CD4-positive, alpha-beta T cell treated with Interleukin-6 for 4 hours (primary cell): ENCODE data around the gene PQBP1.

Experiments
- DNase-seq: peaks from one replicate; pipeline ENCODE4 v3.0.0-alpha.2; 2020; ENCODE audit warnings: mixed read lengths

Gene PQBP1

DNA sequence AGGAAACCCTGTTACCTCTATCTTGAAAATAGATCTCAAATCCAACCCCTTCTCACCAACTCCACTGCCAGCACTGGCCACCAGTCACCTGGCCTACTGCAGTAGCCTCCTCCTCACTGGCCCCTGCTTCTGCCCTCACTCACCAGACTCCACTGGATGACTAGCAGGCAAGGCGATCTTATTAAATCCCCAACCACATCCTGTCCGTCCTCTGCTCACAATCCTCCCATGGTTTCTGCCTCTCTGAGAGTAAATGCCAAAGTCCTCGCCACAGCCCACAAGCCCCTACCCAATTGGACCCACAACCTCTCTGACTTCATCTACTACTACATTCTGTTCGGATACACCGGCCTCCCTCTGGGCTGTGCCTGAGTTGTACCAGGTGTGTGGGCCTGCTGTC lies 26.5 kb downstream of the PQBP1 start:
- no peak for DNase-seq

DNA sequence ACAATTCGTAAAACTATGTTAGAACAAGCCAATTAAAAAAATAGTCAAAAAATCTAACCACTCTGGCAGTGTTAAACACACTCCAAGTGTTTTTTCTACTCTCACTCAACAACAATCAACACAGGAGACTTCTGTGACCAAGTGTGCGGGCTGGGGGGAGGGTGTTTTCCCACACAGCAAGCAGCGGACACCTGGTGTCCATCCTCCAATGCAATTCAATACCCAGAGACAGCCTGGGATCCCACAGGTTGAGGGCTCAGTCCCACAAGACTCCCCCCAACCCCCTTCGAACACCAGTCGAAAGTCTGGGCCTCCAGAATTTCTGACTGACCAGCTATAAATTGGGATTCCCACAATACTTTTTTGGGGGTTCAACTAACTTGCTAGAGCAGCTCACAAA lies 29.4 kb downstream of the PQBP1 start:
- no peak for DNase-seq

DNA sequence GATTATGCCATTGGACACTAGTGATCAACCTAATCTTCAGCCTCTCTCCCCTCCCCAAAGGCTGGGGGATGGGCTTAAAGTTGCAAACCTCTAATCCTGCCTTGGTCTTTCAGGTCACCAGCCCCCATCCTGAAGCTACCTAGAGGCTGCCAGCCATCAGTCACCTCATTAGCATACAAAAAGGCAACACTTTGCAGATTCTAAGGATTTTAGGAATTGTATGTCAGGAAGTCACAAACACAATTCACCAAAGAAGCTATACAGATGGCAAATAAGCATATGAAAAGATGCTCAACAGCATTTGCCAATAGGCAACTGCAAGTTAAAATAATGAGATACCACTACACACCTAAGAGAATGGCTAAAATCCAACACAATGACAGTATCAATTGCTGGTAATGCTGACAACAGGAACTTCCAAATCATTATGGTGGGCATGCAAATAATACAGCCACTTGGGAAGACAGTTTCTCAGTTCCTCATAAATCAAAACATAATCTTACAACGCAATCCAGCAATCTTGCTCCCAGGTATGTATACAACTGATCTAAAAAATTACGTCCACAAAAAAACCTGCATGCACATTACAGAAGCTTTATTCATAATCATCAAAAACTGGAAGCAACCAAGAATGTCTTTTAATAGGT lies 30.1 kb downstream of the PQBP1 start:
- no peak for DNase-seq

DNA sequence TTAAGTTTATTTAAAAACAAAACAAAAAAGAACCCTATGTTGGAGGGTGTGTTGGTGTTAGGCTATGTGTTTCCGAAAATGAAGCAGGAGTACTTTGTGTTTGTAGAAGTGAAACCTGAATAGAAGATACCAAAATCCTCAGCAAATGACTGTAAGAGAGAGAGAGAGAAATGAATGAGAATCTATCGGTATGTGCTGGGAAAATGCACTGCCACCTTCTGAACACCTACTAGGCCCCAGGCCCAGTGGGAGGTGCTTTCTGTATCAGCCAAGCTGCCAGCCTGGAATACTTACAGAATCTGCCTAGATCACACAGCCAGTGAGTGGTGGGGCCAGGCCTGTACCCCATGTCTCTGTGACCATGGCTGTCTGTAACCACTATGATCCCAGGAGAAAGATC lies 36.0 kb downstream of the PQBP1 start:
- DNase-seq, result no peak

DNA sequence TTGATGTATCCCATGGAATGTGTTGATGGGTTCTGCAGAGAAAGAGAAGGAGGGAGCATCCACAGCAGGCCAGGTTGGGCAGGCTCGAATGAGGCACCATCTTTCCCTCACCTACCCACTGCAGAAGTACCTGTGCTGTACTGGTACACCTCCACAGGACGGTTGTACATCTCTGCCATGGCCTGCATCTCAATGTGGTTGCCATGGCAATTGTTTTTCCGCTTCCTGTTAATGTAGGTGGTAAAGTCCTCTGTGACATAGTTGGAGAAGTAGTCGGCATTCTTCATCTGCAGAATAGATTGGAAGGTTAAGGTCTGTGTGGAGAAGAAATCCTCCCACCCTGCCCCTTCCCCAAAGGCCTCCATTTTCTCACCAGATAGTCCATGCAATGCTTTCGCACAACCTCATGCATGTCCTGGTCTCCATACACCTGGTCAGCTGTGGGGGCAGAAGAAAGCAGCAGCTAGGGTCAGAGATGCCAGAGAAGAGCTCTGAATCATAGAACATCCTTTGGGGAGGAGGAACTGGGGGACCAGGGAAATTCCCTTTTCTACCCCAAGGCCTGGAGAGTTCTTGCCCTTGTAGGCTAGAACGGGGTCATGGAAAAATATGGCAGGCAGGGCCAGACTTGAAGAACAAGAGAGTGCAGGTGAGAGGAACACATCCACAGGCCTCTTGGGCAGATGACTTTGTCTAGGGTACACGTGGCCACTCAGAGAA lies 37.0 kb downstream of the PQBP1 start:
- DNase-seq, result peak; percentile 50

DNA sequence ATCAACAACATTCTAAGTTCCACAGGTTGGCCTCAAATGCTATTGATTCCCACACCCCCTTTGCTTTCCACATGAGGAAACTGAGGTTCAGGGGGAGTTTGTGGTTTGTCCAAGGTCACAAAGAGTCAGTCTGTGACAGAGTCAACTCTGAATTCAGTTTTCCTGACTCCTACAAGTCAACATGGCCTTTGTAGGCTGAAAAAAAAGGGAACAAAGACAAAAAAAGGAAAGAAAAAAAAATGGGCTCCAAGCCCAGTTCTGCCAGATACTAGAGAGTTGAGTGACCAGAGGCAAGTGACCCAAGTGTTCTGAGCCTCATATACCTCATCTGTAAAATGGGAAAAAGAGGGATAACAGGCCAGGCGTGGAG lies 37.6 kb downstream of the PQBP1 start:
- no peak for DNase-seq

DNA sequence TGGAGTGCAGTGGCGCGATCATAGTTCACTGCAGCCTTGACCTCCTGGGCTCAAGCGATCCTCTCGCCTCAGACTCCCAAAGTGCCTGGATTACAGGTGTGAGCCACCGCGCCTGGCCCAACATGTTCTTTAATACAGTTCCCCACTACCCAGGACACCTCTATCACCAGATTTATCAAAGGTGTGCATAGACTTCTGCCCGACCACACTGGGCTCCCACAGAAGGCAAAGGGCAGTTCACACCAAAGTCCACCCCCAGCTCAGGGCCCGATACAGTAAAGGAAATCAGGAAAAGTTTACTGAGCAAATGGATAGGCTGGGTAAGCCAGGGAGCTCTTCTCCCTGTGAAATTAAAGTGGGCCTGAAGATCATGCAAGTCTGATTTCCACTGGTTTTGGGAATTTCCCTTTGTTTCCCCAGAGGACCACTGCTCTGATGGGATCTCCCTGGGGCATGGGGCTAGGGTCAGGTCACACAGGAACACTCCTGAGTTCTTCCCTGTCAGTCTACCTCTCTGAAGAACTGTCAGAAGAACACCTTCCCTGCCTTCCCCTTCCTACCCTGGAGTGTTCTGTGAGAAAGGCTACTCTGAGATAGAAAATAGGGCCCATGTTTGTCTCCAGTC lies 38.8 kb downstream of the PQBP1 start:
- DNase-seq, result no peak

DNA sequence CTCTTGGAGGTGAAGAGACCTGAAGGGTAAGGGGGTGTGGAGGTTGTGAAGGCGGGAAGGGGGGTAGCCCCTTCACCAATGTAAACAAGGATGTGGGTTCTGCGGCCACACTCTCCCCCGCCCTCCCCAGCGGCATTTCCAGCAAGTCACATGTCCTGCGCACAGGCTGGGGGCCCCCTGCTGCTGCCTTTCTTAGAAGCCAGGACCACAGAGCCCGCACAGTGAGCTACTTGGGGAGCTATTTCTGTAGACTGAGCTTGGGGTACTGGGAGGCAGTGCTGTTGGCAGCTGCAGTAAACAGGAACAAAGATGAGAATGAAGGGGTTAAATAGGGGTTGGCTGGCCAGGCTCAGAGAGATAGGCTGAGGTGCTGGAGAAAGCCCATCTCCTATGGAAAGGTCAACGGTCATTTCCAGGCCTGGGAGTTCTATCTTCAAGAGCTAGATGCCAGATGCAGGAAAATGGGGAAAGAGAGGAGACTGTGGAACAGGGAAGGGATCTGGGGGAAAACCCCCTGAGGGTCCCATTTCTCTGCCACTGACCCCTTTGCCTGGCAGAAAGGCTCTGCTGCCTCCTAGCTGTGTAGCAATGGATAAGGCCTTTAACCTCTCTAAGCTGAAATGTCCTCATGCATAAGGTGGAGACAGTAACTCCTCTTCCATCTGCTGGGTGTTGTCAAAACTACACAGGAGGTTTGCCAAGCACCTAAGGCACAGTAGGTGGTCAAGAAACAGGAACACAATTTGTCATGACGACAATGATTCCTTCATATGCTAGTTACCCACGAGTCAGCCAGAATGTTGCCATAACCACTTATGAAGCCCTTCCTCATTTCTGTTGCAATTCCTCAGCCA lies 39.6 kb downstream of the PQBP1 start:
- DNase-seq, result peak; percentile 92

DNA sequence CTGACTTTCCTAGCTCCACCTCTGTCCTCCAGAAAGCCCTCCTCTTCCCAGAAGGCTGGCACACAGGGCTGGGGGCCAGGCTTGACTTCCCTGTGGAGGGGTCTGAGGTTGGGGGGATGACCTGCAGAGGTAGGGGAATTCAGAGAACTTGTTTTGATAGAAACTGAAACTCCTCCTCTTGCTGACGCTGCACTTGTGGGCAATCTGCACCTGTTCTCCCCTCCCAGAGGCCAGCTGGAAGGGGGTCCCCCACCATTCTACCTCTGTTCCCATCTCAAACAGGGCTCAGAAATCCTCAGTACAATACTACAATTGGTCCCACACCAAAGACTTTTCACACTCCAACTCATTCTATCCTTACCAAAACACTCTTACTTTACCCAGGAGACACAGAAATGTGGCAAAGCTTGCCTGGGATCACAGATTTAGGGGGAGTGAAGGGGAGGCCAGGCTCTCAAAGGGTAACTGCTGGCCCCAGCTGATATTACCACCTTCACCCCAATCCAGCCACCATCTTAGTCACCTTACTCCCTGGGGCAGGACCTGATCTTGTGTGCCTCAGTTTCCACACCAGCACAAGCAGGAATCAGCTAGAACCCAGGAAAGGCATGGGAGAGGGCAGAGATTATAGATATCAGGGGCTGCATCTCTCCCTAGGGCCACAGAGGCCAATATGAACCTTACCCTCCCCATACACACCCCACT lies 41.1 kb downstream of the PQBP1 start:
- DNase-seq, result peak; percentile 72

DNA sequence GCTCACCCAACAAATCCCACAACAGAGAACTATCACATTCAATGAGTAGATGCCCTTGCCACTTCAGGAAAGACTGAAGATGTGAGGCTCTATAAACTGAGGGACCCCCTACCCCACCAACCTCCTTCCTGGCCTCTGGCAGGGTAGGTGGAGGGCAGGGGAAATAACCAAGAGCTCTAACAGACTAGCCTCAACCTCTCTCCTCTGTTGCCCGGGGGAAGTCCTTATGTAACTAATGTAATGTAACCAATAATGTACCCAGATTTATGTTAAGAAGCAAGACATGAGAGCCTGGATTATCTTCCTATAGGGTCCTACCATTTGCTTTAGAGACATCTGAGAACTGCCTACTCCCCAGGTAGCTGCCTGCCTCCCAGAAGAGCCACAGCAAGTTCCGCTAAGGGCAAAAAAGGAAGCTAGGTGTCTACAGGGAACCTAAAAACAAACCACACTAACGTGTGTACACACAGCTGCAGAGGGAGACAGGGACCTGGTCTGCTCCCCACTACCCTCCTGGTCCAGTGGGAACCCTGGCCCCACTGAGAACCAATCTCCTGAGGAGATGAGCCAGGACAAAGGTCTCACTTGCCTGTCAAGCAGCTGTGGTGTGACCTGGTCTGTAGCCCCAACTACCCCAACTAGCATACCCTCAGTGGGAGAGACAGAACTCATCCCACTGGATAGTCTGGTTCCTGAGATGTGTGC lies 41.9 kb downstream of the PQBP1 start:
- DNase-seq, result peak; percentile 52

DNA sequence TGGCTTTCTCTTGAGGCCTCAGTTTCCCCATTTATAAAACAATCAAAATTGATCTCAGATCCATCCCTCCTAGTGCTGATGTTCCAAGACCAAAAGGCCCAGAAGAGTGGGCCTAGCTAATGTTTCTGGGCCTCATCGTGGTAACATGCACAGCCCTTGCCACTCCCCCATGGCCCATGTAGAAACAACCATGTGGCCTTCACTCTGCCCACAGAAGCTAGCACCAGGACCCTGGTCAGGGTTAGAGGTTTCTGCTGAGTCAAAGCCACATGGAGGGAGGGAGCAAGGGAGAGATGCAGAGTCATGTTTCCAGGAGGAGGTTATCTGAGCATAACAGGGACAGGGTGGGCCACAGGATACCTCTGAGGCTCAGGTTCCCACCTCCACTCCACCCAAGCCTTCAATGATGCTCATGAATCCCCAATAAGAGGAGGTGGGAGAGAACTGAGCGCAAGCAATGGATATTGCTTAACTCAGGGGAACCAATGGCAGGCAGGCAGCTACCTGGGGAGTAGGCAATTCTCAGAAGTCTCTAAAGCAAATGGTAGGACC lies 42.8 kb downstream of the PQBP1 start:
- no peak for DNase-seq

DNA sequence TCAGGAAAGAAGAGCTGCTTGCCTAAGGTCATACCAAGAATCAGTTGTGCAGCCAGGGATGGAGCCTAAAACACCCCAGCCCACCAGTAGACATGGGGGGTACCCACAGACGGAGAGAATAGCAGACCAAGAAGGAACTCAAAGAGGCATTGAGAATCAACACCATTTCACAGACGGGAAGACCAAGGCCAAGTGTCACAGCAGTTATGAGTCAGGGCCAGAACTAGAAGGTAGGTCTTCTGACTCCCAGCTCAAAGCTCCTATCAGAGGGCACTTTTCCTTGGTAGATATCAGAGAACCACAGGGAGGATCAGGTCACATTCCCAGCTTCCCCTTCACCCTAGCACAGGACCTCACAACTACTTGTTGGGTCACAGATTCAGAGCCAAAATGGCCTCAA lies 45.2 kb downstream of the PQBP1 start:
- no peak for DNase-seq

DNA sequence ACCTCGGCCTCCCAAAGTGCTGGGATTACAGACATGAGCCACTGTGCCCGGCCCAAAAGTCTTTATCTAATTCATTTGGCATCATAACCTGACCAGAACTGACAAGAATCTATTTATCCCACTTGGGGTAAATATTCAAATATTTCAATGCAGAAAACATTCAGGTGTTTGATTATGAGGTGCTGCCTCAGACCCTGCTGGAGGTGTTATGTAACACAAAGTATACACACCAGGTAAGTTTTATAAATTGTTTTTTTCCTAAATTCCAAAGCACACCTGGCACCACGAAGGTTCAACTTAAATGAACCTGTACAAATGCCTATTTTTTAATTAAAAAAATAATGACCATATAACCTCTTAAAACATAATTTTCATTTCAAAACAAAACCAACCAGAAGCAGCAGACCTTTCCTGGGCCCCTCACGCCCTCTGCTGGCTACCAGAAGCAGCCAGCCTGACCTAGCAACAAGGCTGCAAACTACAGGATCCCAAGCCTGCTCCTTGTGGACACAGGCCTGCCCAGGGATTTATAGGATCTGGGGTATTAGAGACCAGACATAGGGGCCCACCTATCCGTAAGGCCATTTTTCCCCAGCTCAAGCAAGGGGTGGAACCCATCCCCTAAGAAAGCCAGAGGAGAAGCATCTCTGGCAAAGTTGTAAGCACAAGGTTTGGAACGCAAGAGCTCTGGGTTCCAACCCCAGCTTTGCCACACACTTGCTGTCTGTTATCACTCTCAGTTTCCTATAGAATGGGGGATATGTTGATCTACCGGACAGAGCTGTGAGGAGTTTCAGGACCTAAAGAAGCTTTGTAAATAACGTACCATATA lies 48.0 kb downstream of the PQBP1 start:
- DNase-seq, result peak; percentile 73

DNA sequence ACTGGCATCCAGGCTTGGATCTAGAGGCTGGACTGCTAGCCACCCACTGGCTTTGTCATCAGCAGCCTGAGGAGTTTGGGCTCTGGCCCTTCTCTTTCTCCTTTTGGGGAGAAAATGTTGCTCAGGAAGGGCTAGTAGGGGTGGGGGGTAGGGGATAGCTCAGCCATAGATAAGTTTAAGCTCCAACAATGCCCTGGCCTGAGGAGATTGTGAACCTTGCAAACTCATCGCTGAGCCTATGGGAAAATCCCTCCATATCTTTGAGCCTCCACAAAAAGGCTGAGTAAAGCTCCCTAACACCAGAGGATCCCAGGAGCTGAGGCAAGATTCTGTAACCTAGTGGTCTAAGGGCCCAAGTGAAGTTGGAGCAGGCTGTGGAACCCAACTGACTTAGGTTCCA lies 50.9 kb downstream of the PQBP1 start:
- no peak for DNase-seq
